Esophagus squamous epithelium (tissue), 5 donors: Measurements from ENCODE around the gene ELAPOR2. TPM values are rescaled to one million over a fixed set of nuclear protein-coding genes. Genes with fewer than 3 reads are reported as not detected.

Experiments used
- DNase-seq: peaks from one replicate; lab custom pipeline; 2025; lab: John Stamatoyannopoulos, UW
- H3K27ac ChIP-seq, 4 donors: fragments of 200-600 bp; sonication (generic); one replicate each; pipeline ENCODE4 v1.5.1; 2016 to 2019; ENCODE audit warnings: mild to moderate bottlenecking in 1 of 4
- H3K27me3 ChIP-seq, 4 donors: fragments of 200-600 bp; sonication (generic); 1 replicate in 3 of 4; 2 replicates in 1 of 4; pipeline versions ENCODE4 v1.5.1 to v1.6.0; 2017 to 2021; ENCODE audit warnings: antibody characterized with exemption in 1 of 4
- H3K36me3 ChIP-seq, 3 donors: fragments of 200-600 bp; sonication (generic); one replicate each; pipeline ENCODE4 v1.5.1; 2016 to 2019
- H3K4me1 ChIP-seq, 3 donors: fragments of 200-600 bp; sonication (generic); one replicate each; pipeline ENCODE4 v1.5.1; 2017 to 2019
- H3K4me3 ChIP-seq, 4 donors: fragments of 200-600 bp; sonication (generic); 1 replicate in 3 of 4; 2 replicates in 1 of 4; pipeline ENCODE4 v1.5.1; 2016 to 2019; ENCODE audit warnings: mild to moderate bottlenecking in 2 of 4, moderate library complexity in 1 of 4
- H3K9me3 ChIP-seq, 3 donors: fragments of 200-600 bp; sonication (generic); one replicate each; pipeline ENCODE4 v1.5.1; 2016 to 2019
- CTCF ChIP-seq, 6 experiments: fragments of 450-650 bp in 4 of 6; fragments of 200-600 bp in 2 of 6; sonication (generic) in 2 of 6; IDR thresholded peaks; one replicate each; pipeline ENCODE4 v1.5.1; 2016 to 2019; ENCODE audit warnings: antibody characterized with exemption in 6 of 6, mild to moderate bottlenecking in 4 of 6, moderate library complexity in 4 of 6
- POLR2A ChIP-seq, 4 donors: fragments of 450-650 bp; IDR thresholded peaks; one replicate each; pipeline ENCODE4 v1.6.1; 2017; ENCODE audit warnings: antibody characterized with exemption in 4 of 4, mild to moderate bottlenecking in 4 of 4, moderate library complexity in 3 of 4
- WGBS, 2 donors: methylation state at CpG; one replicate each; pipeline ENCODE4 v1.1.5; 2018; 5-methylcytosine and 5-hydroxymethylcytosine counted together
- intact Hi-C: fragments of 100-400 bp; cut with DNase I; formaldehyde crosslinking; loops from one replicate; pipeline ENCODE4 v1.15.0; 2022
- total RNA-seq, 4 donors: library from RNA; depleted of rRNA; stranded (reverse); fragments of >200 nt; gene quantifications; one replicate each; pipeline ENCODE4 v1.1.0, GENCODE V29; 2016
- donor health status: DM: yes; HTN: yes; CAD: no.

Gene ELAPOR2
- total RNA-seq, 4 donors from 2014 or later, result 0.45 to 10.9 (median 3.3) TPM

DNA sequence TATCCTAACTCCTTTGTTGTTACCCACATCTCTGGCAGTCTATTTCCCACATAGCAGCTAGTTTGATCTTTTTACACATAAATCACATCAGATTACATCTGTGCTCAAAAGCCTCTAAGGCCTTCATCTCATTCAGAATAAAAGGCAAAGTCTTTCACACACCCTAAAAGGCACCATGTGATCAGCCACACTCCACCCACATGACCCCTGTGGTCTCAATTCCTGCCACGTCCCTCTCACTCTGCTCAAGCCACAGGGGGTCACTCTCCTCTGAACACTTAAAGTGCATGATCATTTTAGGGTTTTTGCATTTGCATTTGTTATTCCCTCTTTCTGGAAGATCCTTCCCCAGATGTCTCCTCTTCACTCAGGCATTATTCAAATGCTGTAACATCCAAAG is 30.8 kb downstream of the ELAPOR2 start:
- Histone ChIP-seq H3K4me3 (no peak overlapping the region), H3K4me1 (no peaks in the 10 kb centered on the region), H3K27ac (no peak overlapping the region), H3K27me3 (no peaks in the 10 kb centered on the region), H3K36me3 (no peaks in the 10 kb centered on the region), H3K9me3 (no peaks in the 10 kb centered on the region)
- intact Hi-C loops, result no loop called here
- TF ChIP-seq CTCF (IDR thresholded peaks at IDR 0.05) (no peak), POLR2A (IDR thresholded peaks at IDR 0.05) (no peak)
- no peak for DNase-seq
- 18 to 42% methylated on average over 1 of the region's 1 CpG for WGBS, 2 donors

DNA sequence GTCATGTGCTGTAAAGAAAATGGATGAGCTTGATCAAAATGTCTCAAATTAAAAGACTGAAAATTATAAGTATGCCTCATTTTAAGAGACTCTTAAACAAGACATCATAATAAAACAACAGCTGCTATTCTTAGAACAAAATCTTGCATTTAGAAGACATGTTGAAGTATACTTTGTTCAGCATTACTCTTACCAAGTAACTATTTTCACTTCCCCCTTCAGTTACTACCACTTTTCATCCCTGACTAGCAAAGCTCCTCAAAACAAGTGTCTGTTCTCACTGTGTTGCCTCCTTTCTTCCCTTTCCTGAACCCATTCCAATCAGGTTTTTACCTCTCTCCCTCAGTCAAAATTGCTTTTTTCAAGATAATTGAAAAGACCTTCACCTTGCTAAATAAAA is 31.6 kb downstream of the ELAPOR2 start:
- Histone ChIP-seq H3K4me1 (no peaks in the 10 kb centered on the region), H3K4me3 (no peak overlapping the region), H3K27me3 (no peaks in the 10 kb centered on the region), H3K36me3 (no peaks in the 10 kb centered on the region), H3K9me3 (no peaks in the 10 kb centered on the region), H3K27ac (no peak overlapping the region)
- TF ChIP-seq POLR2A (IDR thresholded peaks at IDR 0.05), result no peak
- TF ChIP-seq CTCF (IDR thresholded peaks at IDR 0.05), result no peak
- intact Hi-C loops, result no loop called here
- DNase-seq, result no peak

- no peak for DNase-seq
- Histone ChIP-seq H3K4me1 (no peaks in the 10 kb centered on the region), H3K4me3 (no peak overlapping the region), H3K9me3 (no peaks in the 10 kb centered on the region), H3K27me3 (no peaks in the 10 kb centered on the region), H3K36me3 (no peaks in the 10 kb centered on the region), H3K27ac (no peak overlapping the region)
- WGBS, 2 donors, result 81 to 85% methylated on average over 2 of the region's 2 CpGs
- intact Hi-C loops, result no loop called here
- TF ChIP-seq POLR2A (IDR thresholded peaks at IDR 0.05), result no peak
- no peak for TF ChIP-seq CTCF (IDR thresholded peaks at IDR 0.05)
These were observed 38.2 kb downstream of the ELAPOR2 start for GRCh38 chr7:87021285-87021684.

DNA sequence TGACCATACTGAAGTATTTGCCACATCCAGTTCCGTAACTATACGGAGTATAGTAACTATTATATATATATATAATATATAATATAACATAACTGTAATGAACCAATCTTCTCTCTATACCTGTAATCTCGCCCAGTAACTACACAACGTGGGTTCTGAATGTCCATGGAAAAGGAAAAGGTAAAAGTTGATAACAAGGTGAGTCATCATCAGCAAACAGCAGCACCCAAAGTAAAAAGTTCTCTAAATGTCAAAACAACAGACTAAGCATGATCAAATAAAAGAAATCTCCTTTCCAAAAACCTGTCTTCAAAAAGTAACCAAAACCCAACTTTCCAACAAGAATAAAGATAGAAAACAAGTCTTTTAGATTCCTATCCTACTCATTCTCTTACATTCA is 42.8 kb downstream of the ELAPOR2 start:
- 66 to 68% methylated on average over 4 of the region's 4 CpGs for WGBS, 2 donors
- Histone ChIP-seq H3K36me3 (no peaks in the 10 kb centered on the region), H3K9me3 (no peaks in the 10 kb centered on the region), H3K27ac (no peak overlapping the region), H3K4me3 (no peak overlapping the region), H3K27me3 (no peaks in the 10 kb centered on the region), H3K4me1 (no peaks in the 10 kb centered on the region)
- intact Hi-C loops, result no loop called here
- TF ChIP-seq CTCF (IDR thresholded peaks at IDR 0.05), result no peak
- no peak for TF ChIP-seq POLR2A (IDR thresholded peaks at IDR 0.05)
- DNase-seq, result no peak

- 61 to 68% methylated on average over 2 of the region's 2 CpGs for WGBS, 2 donors
- intact Hi-C loops, result no loop called here
- no peaks in the 10 kb centered on the region for H3K27me3 ChIP-seq
These were observed 45.6 kb downstream of the ELAPOR2 start for GRCh38 chr7:87013840-87014190.

More at GRCh38 chr7:87013840-87014190, 45.6 kb downstream of the ELAPOR2 start:
- H3K4me3 ChIP-seq, result no peak overlapping the region
- TF ChIP-seq POLR2A (IDR thresholded peaks at IDR 0.05), result no peak
- no peak for TF ChIP-seq CTCF (IDR thresholded peaks at IDR 0.05)
- H3K36me3 ChIP-seq, result no peaks in the 10 kb centered on the region
- no peaks in the 10 kb centered on the region for H3K9me3 ChIP-seq
- no peak for DNase-seq
- H3K27ac ChIP-seq, result no peak overlapping the region
- no peaks in the 10 kb centered on the region for H3K4me1 ChIP-seq
